Mammary epithelial cell (primary cell): ENCODE measurements around the gene ZNF93.

Experiments
- EZH2 ChIP-seq: IDR thresholded peaks from 2 replicates; pipeline ENCODE4 v1.6.1; 2012; ENCODE audit warnings: low read length, inconsistent platforms, borderline replicate concordance
- TF ChIP-seq, protein P1 (sequence below), 2 donors: IDR thresholded peaks in 1 of 2; conservative IDR thresholded peaks in 1 of 2; 2 replicates each; pipeline ENCODE4 v1.5.1; 2011 to 2012; ENCODE audit warnings: inconsistent platforms in 2 of 2, low read length in 2 of 2, mild to moderate bottlenecking in 2 of 2, control low read depth in 1 of 2, low read depth in 1 of 2; ENCODE audit not compliant: insufficient read depth in 1 of 2; ENCODE audit errors: extremely low read depth in 1 of 2

DNA sequence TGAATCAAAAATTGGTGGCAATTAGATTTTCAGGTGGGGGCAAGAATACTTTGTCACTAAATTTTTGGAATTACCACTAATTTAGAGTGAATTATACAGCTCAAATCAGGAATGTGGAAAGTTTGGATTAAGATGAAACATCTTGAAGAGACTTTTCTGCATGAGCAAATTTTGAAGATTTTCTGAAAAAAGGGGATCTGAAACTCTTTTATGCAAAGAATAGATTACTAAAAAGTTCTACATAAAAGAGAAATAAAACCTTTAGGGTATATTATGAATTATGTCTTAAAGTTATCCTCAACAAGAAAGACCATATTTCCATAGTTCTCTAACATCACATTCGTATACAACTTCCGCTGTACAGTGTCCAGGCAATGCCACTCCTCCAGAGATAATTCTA, 36.7 kb downstream of the ZNF93 start:
- TF ChIP-seq, protein P1, sequence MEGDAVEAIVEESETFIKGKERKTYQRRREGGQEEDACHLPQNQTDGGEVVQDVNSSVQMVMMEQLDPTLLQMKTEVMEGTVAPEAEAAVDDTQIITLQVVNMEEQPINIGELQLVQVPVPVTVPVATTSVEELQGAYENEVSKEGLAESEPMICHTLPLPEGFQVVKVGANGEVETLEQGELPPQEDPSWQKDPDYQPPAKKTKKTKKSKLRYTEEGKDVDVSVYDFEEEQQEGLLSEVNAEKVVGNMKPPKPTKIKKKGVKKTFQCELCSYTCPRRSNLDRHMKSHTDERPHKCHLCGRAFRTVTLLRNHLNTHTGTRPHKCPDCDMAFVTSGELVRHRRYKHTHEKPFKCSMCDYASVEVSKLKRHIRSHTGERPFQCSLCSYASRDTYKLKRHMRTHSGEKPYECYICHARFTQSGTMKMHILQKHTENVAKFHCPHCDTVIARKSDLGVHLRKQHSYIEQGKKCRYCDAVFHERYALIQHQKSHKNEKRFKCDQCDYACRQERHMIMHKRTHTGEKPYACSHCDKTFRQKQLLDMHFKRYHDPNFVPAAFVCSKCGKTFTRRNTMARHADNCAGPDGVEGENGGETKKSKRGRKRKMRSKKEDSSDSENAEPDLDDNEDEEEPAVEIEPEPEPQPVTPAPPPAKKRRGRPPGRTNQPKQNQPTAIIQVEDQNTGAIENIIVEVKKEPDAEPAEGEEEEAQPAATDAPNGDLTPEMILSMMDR (conservative IDR thresholded peaks at IDR 0.05 in 1 of 2, IDR thresholded peaks at IDR 0.05 in 1 of 2; ENCODE audit: extremely low read depth in 1 of 2, insufficient read depth in 1 of 2, low read depth in 1 of 2, low read length in 2 of 2), result no peak
- TF ChIP-seq EZH2, result no peak
